ENCODE measurements around the gene PTPRG. TPM values are rescaled to one million over a fixed set of nuclear protein-coding genes. Genes with fewer than 3 reads are reported as not detected.

PTPRG gene
- total RNA-seq, 1 experiment from 2014 or later = 0.74 TPM

GRCh38 chr3:61628636-61629035 is 67.3 kb downstream of the PTPRG start:
- H3K36me3 ChIP-seq (ENCODE audit: control insufficient read depth, insufficient read depth, low read length) = no peaks in the 10 kb centered on the region
- H3K4me1 ChIP-seq (ENCODE audit: control insufficient read depth, insufficient read depth, low read length) = no peaks in the 10 kb centered on the region
- ATAC-seq (no peak), DNase-seq (ENCODE audit: low read depth, low spot score) (no peak)
- in situ Hi-C loops (cut with HindIII; ENCODE audit: low pct_unique_long_range_greater_than_20kb, low sequenced_read_pairs) (no loop called here), intact Hi-C loops (cut with micrococcal nuclease; ENCODE audit: unreplicated experiment) (no loop called here)
- POLR2A ChIA-PET = no interaction called here
- CTCF ChIA-PET = no interaction called here
- BruUV-seq (replicated peaks) = no TSS peak
- H3K9me3 ChIP-seq (ENCODE audit: control insufficient read depth, insufficient read depth, low read depth, low read length) = no peaks in the 10 kb centered on the region
- TF ChIP-seq SIN3A (IDR thresholded peaks at IDR 0.05; ENCODE audit: borderline replicate concordance, insufficient read depth, low read depth, low read length) (no peak), TCF7L2 (IDR thresholded peaks at IDR 0.05; ENCODE audit: low read depth, low read length) (no peak), POLR2AphosphoS5 (IDR thresholded peaks at IDR 0.05; ENCODE audit: low read depth, low read length) (no peak), REST (IDR thresholded peaks at IDR 0.05; ENCODE audit: insufficient read depth in 1 of 2, low read depth in 2 of 2, low read length in 1 of 2) (no peak)
- TF ChIP-seq, protein P1, sequence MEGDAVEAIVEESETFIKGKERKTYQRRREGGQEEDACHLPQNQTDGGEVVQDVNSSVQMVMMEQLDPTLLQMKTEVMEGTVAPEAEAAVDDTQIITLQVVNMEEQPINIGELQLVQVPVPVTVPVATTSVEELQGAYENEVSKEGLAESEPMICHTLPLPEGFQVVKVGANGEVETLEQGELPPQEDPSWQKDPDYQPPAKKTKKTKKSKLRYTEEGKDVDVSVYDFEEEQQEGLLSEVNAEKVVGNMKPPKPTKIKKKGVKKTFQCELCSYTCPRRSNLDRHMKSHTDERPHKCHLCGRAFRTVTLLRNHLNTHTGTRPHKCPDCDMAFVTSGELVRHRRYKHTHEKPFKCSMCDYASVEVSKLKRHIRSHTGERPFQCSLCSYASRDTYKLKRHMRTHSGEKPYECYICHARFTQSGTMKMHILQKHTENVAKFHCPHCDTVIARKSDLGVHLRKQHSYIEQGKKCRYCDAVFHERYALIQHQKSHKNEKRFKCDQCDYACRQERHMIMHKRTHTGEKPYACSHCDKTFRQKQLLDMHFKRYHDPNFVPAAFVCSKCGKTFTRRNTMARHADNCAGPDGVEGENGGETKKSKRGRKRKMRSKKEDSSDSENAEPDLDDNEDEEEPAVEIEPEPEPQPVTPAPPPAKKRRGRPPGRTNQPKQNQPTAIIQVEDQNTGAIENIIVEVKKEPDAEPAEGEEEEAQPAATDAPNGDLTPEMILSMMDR (IDR thresholded peaks at IDR 0.05) = no peak
- no peaks in the 10 kb centered on the region for H3K27me3 ChIP-seq (ENCODE audit: control insufficient read depth, insufficient read depth, low read length)
- no peak overlapping the region for H3K4me3 ChIP-seq (ENCODE audit: low read depth in 2 of 2, low read length in 2 of 2)
- H3K27ac ChIP-seq (ENCODE audit: low read length) = no peak overlapping the region

GRCh38 chr3:61629442-61629841 is 68.1 kb downstream of the PTPRG start:
- H3K27ac ChIP-seq (ENCODE audit: low read length) = no peak overlapping the region
- H3K9me3 ChIP-seq (ENCODE audit: control insufficient read depth, insufficient read depth, low read depth, low read length) = no peaks in the 10 kb centered on the region

More at GRCh38 chr3:61629442-61629841, 68.1 kb downstream of the PTPRG start:
- ChIA-PET POLR2A (no interaction called here), CTCF (no interaction called here)
- in situ Hi-C loops (cut with HindIII; ENCODE audit: low pct_unique_long_range_greater_than_20kb, low sequenced_read_pairs) (no loop called here), intact Hi-C loops (cut with micrococcal nuclease; ENCODE audit: unreplicated experiment) (no loop called here)
- DNase-seq (ENCODE audit: low read depth, low spot score) (no peak), ATAC-seq (no peak)
- no peaks in the 10 kb centered on the region for H3K36me3 ChIP-seq (ENCODE audit: control insufficient read depth, insufficient read depth, low read length)
- H3K4me3 ChIP-seq (ENCODE audit: low read depth in 2 of 2, low read length in 2 of 2) = no peak overlapping the region
- no peaks in the 10 kb centered on the region for H3K27me3 ChIP-seq (ENCODE audit: control insufficient read depth, insufficient read depth, low read length)
- TF ChIP-seq REST (IDR thresholded peaks at IDR 0.05; ENCODE audit: insufficient read depth in 1 of 2, low read depth in 2 of 2, low read length in 1 of 2) = no peak
- no peak for TF ChIP-seq TCF7L2 (IDR thresholded peaks at IDR 0.05; ENCODE audit: low read depth, low read length)
- no peak for TF ChIP-seq SIN3A (IDR thresholded peaks at IDR 0.05; ENCODE audit: borderline replicate concordance, insufficient read depth, low read depth, low read length)
- TF ChIP-seq, protein P1 (IDR thresholded peaks at IDR 0.05) = no peak
- no peak for TF ChIP-seq POLR2AphosphoS5 (IDR thresholded peaks at IDR 0.05; ENCODE audit: low read depth, low read length)
- no peaks in the 10 kb centered on the region for H3K4me1 ChIP-seq (ENCODE audit: control insufficient read depth, insufficient read depth, low read length)
- BruUV-seq (replicated peaks) = no TSS peak

All from Panc1 (cell line).